OCI-LY7 (cell line): ENCODE measurements around the gene CEACAM1. TPM values are rescaled to one million over a fixed set of nuclear protein-coding genes. Genes with fewer than 3 reads are reported as not detected.
"Not testable (repeated sequence)": the region's sequence is repeated elsewhere in the genome, so short reads cannot be mapped to it uniquely, and the experiment has no call there.

Source experiments
- BruUV-seq: library from RNA; stranded (reverse); fragments of 400-500 nt; replicated peaks from 2 replicates; lab custom pipeline; 2021; lab: Mats Ljungman, UMichigan
- CTCF ChIA-PET: fragments of 300-600 bp; sonication (Branson Sonifier 250); formaldehyde crosslinking; loops from one replicate; lab custom pipeline; 2022; ENCODE audit warnings: antibody characterized with exemption; ENCODE audit not compliant: unreplicated experiment; lab: Charles Lee
- POLR2A ChIA-PET: fragments of 300-600 bp; sonication (Branson Sonifier 250); formaldehyde crosslinking; loops from one replicate; lab custom pipeline; 2022; ENCODE audit warnings: antibody characterized with exemption; lab: Charles Lee
- DNase-seq: peaks from one replicate; pipeline ENCODE4 v3.0.0-alpha.2; 2015; ENCODE audit warnings: low spot score
- H2AFZ ChIP-seq: fragments of 200-600 bp; sonication (generic), shearing (Covaris generic); 2 replicates; pipeline ENCODE4 v1.6.1; 2014; ENCODE audit warnings: mild to moderate bottlenecking, antibody characterized with exemption, low read length, moderate library complexity
- H3K27ac ChIP-seq: fragments of 200-600 bp; sonication (generic); 2 replicates; pipeline ENCODE4 v1.5.1; 2014; ENCODE audit warnings: mixed run types, low read depth, mild to moderate bottlenecking, moderate library complexity, low read length, inconsistent platforms; ENCODE audit not compliant: poor library complexity, severe bottlenecking
- H3K36me3 ChIP-seq: fragments of 200-600 bp; sonication (generic); 2 replicates; pipeline ENCODE4 v1.6.1; 2014; ENCODE audit warnings: mild to moderate bottlenecking, antibody characterized with exemption, low read length, moderate library complexity, mixed read lengths; ENCODE audit not compliant: insufficient read depth
- H3K4me1 ChIP-seq: fragments of 200-600 bp; sonication (generic); 2 replicates; pipeline ENCODE4 v1.5.1; 2014; ENCODE audit warnings: mild to moderate bottlenecking, low read length; ENCODE audit not compliant: insufficient read depth, poor library complexity, severe bottlenecking
- H3K4me2 ChIP-seq: fragments of 200-600 bp; sonication (generic); 2 replicates; pipeline ENCODE4 v1.6.1; 2014; ENCODE audit warnings: mild to moderate bottlenecking, low read length
- H3K4me3 ChIP-seq: fragments of 200-600 bp; sonication (generic); 2 replicates; pipeline ENCODE4 v1.5.1; 2014; ENCODE audit warnings: mild to moderate bottlenecking, low read depth, low read length; ENCODE audit not compliant: poor library complexity, severe bottlenecking
- H3K79me2 ChIP-seq: fragments of 200-600 bp; sonication (generic); 2 replicates; pipeline ENCODE4 v1.6.1; 2016; ENCODE audit warnings: low read depth, mild to moderate bottlenecking, low read length, moderate library complexity, mixed read lengths; ENCODE audit not compliant: insufficient read depth
- H3K9me2 ChIP-seq: fragments of 200-600 bp; sonication (generic); 2 replicates; pipeline ENCODE4 v1.6.1; 2016; ENCODE audit warnings: mild to moderate bottlenecking, low read length, mixed read lengths; ENCODE audit not compliant: insufficient read depth
- H3K9me3 ChIP-seq: fragments of 200-600 bp; sonication (generic); 2 replicates; pipeline ENCODE4 v1.6.1; 2014; ENCODE audit warnings: mild to moderate bottlenecking, mixed run types, low read length, mixed read lengths
- H4K20me1 ChIP-seq: fragments of 200-600 bp; sonication (generic); 2 replicates; pipeline ENCODE4 v1.6.1; 2014; ENCODE audit warnings: mild to moderate bottlenecking, antibody characterized with exemption, low read length, moderate library complexity, mixed read lengths; ENCODE audit not compliant: insufficient read depth
- EZH2phosphoT487 ChIP-seq: fragments of 200-600 bp; sonication (generic); IDR thresholded peaks from 2 replicates; pipeline ENCODE4 v1.6.1; 2018; ENCODE audit warnings: low read depth, borderline replicate concordance, mild to moderate bottlenecking, mixed run types, antibody characterized with exemption, low read length, moderate library complexity, mixed read lengths
- intact Hi-C: fragments of 100-400 bp; cut with micrococcal nuclease; formaldehyde crosslinking; loops from one replicate; pipeline ENCODE4 v1.10.0; 2022; ENCODE audit not compliant: unreplicated experiment
- total RNA-seq, 2 experiments: library from RNA; depleted of rRNA in 1 of 2; stranded (reverse); fragments of >200 nt in 1 of 2; shearing (Covaris generic) in 1 of 2; gene quantifications; 2 replicates each; pipeline ENCODE4 v1.2.3, GENCODE V29; 2014 to 2022
- TF ChIP-seq, protein P1 (sequence below): fragments of 200-600 bp; sonication (generic); conservative IDR thresholded peaks from 2 replicates; pipeline ENCODE4 v1.5.1; 2014; ENCODE audit warnings: mild to moderate bottlenecking, antibody characterized with exemption, low read length, moderate library complexity, mixed read lengths

Gene CEACAM1
- total RNA-seq, 2 experiments from 2014 or later = 0.50 to 1.5 TPM

DNA sequence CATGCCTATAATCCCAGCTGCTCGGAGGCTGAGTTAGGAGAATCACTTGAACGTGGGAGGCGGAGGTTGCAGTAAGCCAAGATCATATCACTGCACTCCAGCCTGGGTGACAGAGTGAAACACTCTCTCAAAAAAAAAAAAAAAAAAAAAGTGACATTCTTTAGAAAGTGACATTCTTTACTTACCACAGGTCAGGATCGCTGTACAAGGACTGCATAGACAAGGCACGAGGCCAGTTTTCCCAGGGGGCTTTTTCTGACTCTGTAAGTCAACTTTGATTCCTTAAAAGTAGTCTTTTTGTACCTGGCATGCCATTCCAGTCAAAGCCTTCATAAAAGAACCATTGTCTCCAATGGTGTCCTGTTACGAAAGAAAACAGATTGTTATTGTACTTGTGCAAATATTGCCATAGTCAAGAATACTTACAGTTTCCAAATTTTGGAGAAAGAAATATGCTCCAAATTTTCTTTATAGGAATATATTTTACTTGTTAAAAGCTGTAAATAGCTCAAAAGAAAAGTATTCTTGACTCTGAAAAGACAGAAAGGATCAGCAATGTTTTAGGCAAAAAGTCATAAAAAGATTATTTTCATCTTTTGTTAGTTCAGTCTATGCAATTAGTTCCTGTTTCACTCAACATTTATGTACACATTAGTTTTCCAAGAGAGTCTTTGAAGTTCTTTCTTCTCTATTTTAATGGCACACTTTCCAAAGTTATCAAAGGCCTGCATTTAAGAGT is 39.3 kb downstream of the CEACAM1 start:
- no peaks in the 10 kb centered on the region for H3K9me2 ChIP-seq
- H3K4me3 ChIP-seq = no peak overlapping the region
- ChIA-PET POLR2A (interaction anchor here (0.7 kb wide), 1 partner anchor 991 kb away, joined by 3 read pairs; no protein-coding TSS in a partner anchor), CTCF (no interaction called here)
- H3K4me2 ChIP-seq = no peak overlapping the region
- H4K20me1 ChIP-seq = no peaks in the 10 kb centered on the region
- no peaks in the 10 kb centered on the region for H3K79me2 ChIP-seq
- no peaks in the 10 kb centered on the region for H3K36me3 ChIP-seq
- no peak overlapping the region for H2AFZ ChIP-seq
- intact Hi-C loops = no loop called here
- DNase-seq = no peak
- H3K27ac ChIP-seq = no peak overlapping the region
- no peaks in the 10 kb centered on the region for H3K4me1 ChIP-seq
- BruUV-seq = no TSS peak
- TF ChIP-seq EZH2phosphoT487 = no peak
- H3K9me3 ChIP-seq = no peaks in the 10 kb centered on the region

DNA sequence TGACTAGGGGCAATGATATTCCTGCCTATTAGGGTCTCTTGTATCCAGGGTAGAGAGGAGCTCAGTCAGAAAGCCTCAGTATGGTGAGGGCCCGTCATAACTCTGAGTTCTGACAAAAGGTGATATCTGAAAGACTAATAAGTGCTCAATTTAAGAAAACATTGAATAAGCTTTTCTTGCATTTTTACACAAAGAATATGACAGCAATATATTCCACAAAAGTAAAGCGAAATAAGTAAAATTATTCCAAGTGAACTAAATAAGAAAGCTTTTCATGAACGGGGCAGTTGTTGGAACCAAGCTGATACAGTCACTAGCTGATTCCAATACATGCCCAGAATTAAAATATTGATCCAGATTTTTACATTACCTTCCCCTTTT is 40.5 kb downstream of the CEACAM1 start:
- no peak for DNase-seq
- TF ChIP-seq EZH2phosphoT487 = no peak
- TF ChIP-seq, protein P1, sequence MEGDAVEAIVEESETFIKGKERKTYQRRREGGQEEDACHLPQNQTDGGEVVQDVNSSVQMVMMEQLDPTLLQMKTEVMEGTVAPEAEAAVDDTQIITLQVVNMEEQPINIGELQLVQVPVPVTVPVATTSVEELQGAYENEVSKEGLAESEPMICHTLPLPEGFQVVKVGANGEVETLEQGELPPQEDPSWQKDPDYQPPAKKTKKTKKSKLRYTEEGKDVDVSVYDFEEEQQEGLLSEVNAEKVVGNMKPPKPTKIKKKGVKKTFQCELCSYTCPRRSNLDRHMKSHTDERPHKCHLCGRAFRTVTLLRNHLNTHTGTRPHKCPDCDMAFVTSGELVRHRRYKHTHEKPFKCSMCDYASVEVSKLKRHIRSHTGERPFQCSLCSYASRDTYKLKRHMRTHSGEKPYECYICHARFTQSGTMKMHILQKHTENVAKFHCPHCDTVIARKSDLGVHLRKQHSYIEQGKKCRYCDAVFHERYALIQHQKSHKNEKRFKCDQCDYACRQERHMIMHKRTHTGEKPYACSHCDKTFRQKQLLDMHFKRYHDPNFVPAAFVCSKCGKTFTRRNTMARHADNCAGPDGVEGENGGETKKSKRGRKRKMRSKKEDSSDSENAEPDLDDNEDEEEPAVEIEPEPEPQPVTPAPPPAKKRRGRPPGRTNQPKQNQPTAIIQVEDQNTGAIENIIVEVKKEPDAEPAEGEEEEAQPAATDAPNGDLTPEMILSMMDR = no peak
- Histone ChIP-seq H3K9me2 (no peaks in the 10 kb centered on the region), H3K4me1 (no peaks in the 10 kb centered on the region), H3K4me2 (no peak overlapping the region), H2AFZ (no peak overlapping the region), H3K36me3 (no peaks in the 10 kb centered on the region), H3K4me3 (no peak overlapping the region), H4K20me1 (no peaks in the 10 kb centered on the region), H3K9me3 (no peaks in the 10 kb centered on the region), H3K79me2 (no peaks in the 10 kb centered on the region), H3K27ac (no peak overlapping the region)
- BruUV-seq = no TSS peak
- POLR2A ChIA-PET = interaction anchor here (1.0 kb wide), 1 partner anchor 21 kb away, joined by 5 read pairs; no protein-coding TSS in a partner anchor
- intact Hi-C loops = no loop called here
- CTCF ChIA-PET = no interaction called here

DNA sequence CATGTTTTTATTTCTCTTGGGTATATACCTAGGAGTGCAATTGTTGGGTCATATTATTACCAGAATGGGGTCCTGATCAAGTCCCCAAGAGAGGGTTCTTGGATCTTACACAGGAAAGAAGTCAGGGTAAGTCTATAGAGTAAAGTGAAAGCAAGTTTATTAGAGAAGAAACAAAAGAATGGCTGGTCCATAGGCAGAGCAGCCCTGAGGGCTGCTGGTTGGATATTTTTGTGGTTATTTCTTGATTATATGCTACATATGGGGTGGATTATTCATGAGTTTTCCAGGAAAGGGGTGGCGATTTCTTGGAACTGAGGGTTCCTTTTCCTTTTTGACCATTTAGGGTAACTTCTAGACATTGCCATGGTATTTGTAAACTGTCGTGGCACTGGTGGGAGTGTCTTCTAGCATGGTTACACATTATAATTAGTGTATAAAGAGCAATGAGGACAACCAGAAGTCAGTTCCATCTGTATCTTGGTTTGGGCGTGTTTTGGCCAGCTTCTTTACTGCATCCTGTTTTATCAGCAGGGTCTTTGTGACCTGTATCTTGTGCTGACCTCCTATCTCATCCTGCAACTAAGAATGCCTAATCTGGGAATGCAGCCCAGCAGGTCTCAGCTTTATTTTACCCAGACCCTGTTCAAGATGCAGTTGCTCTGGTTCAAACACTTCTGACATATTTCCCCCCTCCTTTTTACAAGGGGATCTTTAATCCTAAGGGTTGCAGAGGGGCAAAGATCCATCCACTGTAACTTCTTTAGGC is 41.1 kb downstream of the CEACAM1 start:
- H3K9me3 ChIP-seq = no peaks in the 10 kb centered on the region
- BruUV-seq = no TSS peak
- DNase-seq = no peak
- no peak overlapping the region for H3K27ac ChIP-seq
- H3K36me3 ChIP-seq = no peaks in the 10 kb centered on the region
- no peak overlapping the region for H2AFZ ChIP-seq
- no peaks in the 10 kb centered on the region for H4K20me1 ChIP-seq
- ChIA-PET CTCF (no interaction called here), POLR2A (interaction anchor here (1.0 kb wide), 1 partner anchor 21 kb away, joined by 5 read pairs; no protein-coding TSS in a partner anchor)
- no peak for TF ChIP-seq EZH2phosphoT487
- TF ChIP-seq, protein P1 = no peak
- intact Hi-C loops = no loop called here
- H3K4me3 ChIP-seq = no peak overlapping the region
- no peaks in the 10 kb centered on the region for H3K4me1 ChIP-seq
- no peaks in the 10 kb centered on the region for H3K79me2 ChIP-seq
- H3K9me2 ChIP-seq = no peaks in the 10 kb centered on the region
- H3K4me2 ChIP-seq = no peak overlapping the region

DNA sequence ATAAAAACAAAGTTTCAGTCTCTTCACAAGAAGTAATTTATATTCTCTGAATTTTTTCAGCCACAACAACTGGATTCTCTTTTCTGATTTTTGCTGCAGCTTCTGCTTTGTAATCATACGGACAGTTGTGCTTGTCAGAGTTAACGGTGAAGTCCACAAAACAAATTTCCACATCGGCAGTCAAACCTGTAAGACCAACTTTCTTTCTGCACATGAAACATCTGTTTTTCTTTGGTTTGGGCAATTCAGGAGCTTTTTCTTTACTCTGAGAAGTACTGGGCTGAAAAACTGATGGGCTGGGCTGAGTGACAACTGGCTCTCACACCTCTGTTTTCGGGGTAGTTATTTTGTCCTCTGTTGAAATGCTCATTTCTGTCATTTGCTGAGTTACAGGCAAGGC is 43.2 kb downstream of the CEACAM1 start:
- H3K79me2 ChIP-seq, H3K4me3 ChIP-seq, POLR2A ChIA-PET, H2AFZ ChIP-seq, DNase-seq, H3K36me3 ChIP-seq, H3K9me3 ChIP-seq, H3K4me2 ChIP-seq, H4K20me1 ChIP-seq, H3K9me2 ChIP-seq, H3K27ac ChIP-seq, BruUV-seq, CTCF ChIA-PET, intact Hi-C loops: not testable (repeated sequence)
- peaks cover 14% of the 10 kb centered on the region for H3K4me1 ChIP-seq
